K562 (cell line): ENCODE results near the gene RNASE4. TPM values are rescaled to one million over a fixed set of nuclear protein-coding genes. Genes with fewer than 3 reads are reported as not detected.

ENCODE experiments used
- ARID1B ChIP-seq: fragments of 450-650 bp; IDR thresholded peaks from 2 replicates; pipeline ENCODE4 v1.6.1; 2016; ENCODE audit warnings: antibody characterized with exemption, mild to moderate bottlenecking, inconsistent platforms
- ARID2 ChIP-seq: fragments of 450-650 bp; IDR thresholded peaks from 2 replicates; pipeline ENCODE4 v1.6.1; 2017; ENCODE audit warnings: antibody characterized with exemption, mild to moderate bottlenecking
- ATF6 ChIP-seq: sonication (generic); formaldehyde crosslinking; IDR thresholded peaks from 2 replicates; pipeline ENCODE4 v1.4.0; 2020; ENCODE audit warnings: mild to moderate bottlenecking, missing genetic modification reagents
- BHLHE40 ChIP-seq: IDR thresholded peaks from 2 replicates; pipeline ENCODE4 v1.6.1; 2011; ENCODE audit warnings: low read length, improper control_type of control experiment
- CHD1 ChIP-seq: fragments of 200-600 bp; sonication (generic); IDR thresholded peaks from one replicate; pipeline ENCODE4 v1.6.1; 2012; ENCODE audit warnings: mild to moderate bottlenecking, moderate library complexity, low read length, inconsistent platforms
- FOXP1 ChIP-seq: sonication (generic); formaldehyde crosslinking; IDR thresholded peaks from 2 replicates; pipeline ENCODE4 v1.8.0; 2022; ENCODE audit warnings: mild to moderate bottlenecking, missing genetic modification reagents
- HES1 ChIP-seq: fragments of 450-650 bp; IDR thresholded peaks from 2 replicates; pipeline ENCODE4 v1.6.1; 2016; ENCODE audit warnings: low read depth, mild to moderate bottlenecking, moderate library complexity
- HEY1 ChIP-seq: fragments of 250-450 bp; sonication (Bioruptor Pico); IDR thresholded peaks from 2 replicates; pipeline ENCODE4 v1.5.0; 2020; ENCODE audit warnings: mild to moderate bottlenecking, moderate library complexity, borderline replicate concordance
- HMGXB4 ChIP-seq: sonication (generic); formaldehyde crosslinking; IDR thresholded peaks from 2 replicates; pipeline ENCODE4 v1.8.1; 2023; ENCODE audit warnings: mild to moderate bottlenecking, missing genetic modification reagents
- KLF13 ChIP-seq: fragments of 450-650 bp; IDR thresholded peaks from 2 replicates; pipeline ENCODE4 v1.6.1; 2016; ENCODE audit warnings: missing genetic modification characterization, low read depth, mild to moderate bottlenecking, missing compliant biosample characterization, moderate library complexity, borderline replicate concordance
- LEF1 ChIP-seq: fragments of 450-650 bp; IDR thresholded peaks from 2 replicates; pipeline ENCODE4 v1.6.1; 2016; ENCODE audit warnings: mild to moderate bottlenecking
- MAFK ChIP-seq: IDR thresholded peaks from 2 replicates; pipeline ENCODE4 v1.6.1; 2011; ENCODE audit warnings: low read length, improper control_type of control experiment
- NONO ChIP-seq, 2 experiments: fragments of 200-400 bp in 1 of 2; fragments of 450-650 bp in 1 of 2; formaldehyde crosslinking in 1 of 2; IDR thresholded peaks; 2 replicates each; pipeline ENCODE4 v1.6.1; 2017; ENCODE audit warnings: low read depth in 2 of 2, mild to moderate bottlenecking in 2 of 2, moderate library complexity in 2 of 2, low read length in 1 of 2
- PHTF2 ChIP-seq: fragments of 250-450 bp; sonication (Bioruptor Pico); IDR thresholded peaks from 2 replicates; pipeline ENCODE4 v1.5.0; 2021; ENCODE audit warnings: mild to moderate bottlenecking
- PURB ChIP-seq: sonication (generic); formaldehyde crosslinking; IDR thresholded peaks from 2 replicates; pipeline ENCODE4 v1.9.0; 2021; ENCODE audit warnings: low read depth, mild to moderate bottlenecking, missing genetic modification reagents
- RAD21 ChIP-seq, 2 experiments: fragments of 250-450 bp in 1 of 2; fragments of 450-650 bp in 1 of 2; sonication (Bioruptor Pico) in 1 of 2; formaldehyde crosslinking in 1 of 2; IDR thresholded peaks in 1 of 2; conservative IDR thresholded peaks in 1 of 2; 2 replicates each; pipeline versions ENCODE4 v1.4.0 to v1.8.0; 2020 to 2022; ENCODE audit warnings: mild to moderate bottlenecking in 2 of 2, moderate library complexity in 1 of 2
- RFX5 ChIP-seq: IDR thresholded peaks from 2 replicates; pipeline ENCODE4 v1.6.1; 2011; ENCODE audit warnings: low read depth, mild to moderate bottlenecking, improper control_type of control experiment, low read length
- SLC30A9 ChIP-seq: fragments of 250-450 bp; sonication (Bioruptor Pico); IDR thresholded peaks from 2 replicates; pipeline ENCODE4 v1.8.0; 2022; ENCODE audit warnings: mild to moderate bottlenecking, moderate library complexity
- SMARCA4 ChIP-seq: fragments of 450-650 bp; IDR thresholded peaks from 2 replicates; pipeline ENCODE4 v1.6.1; 2016
- SMARCB1 ChIP-seq: IDR thresholded peaks from 2 replicates; pipeline ENCODE4 v1.6.1; 2011; ENCODE audit warnings: improper control_type of control experiment, low read depth; ENCODE audit not compliant: insufficient read length
- SREBF1 ChIP-seq: fragments of 150-350 bp; IDR thresholded peaks from 2 replicates; pipeline ENCODE4 v1.6.1; 2014; ENCODE audit warnings: antibody characterized with exemption, low read depth, low read length, borderline replicate concordance
- SRSF1 ChIP-seq: fragments of 200-400 bp; formaldehyde crosslinking; IDR thresholded peaks from 2 replicates; pipeline ENCODE4 v1.6.1; 2017; ENCODE audit warnings: mild to moderate bottlenecking, low read depth, low read length, moderate library complexity
- TARDBP ChIP-seq: fragments of 450-650 bp; IDR thresholded peaks from 2 replicates; pipeline ENCODE4 v1.6.1; 2016
- ZC3H8 ChIP-seq: fragments of 450-650 bp; IDR thresholded peaks from 2 replicates; pipeline ENCODE4 v1.6.1; 2017
- ZNF134 ChIP-seq: fragments of 250-450 bp; sonication (Bioruptor Pico); conservative IDR thresholded peaks from 2 replicates; pipeline ENCODE4 v1.4.0; 2020
- ZNF436 ChIP-seq: fragments of 250-450, 450-650 bp; sonication (Bioruptor Pico); formaldehyde crosslinking; IDR thresholded peaks from 2 replicates; pipeline ENCODE4 v1.7.0; 2020; ENCODE audit warnings: mild to moderate bottlenecking
- ZNF668 ChIP-seq: fragments of 250-450 bp; sonication (Bioruptor Pico); IDR thresholded peaks from 2 replicates; pipeline ENCODE4 v1.8.0; 2022; ENCODE audit warnings: mild to moderate bottlenecking, inconsistent platforms
- ZNF699 ChIP-seq: fragments of 250-450 bp; sonication (Bioruptor Pico); IDR thresholded peaks from 2 replicates; pipeline ENCODE4 v1.8.0; 2021; ENCODE audit warnings: mild to moderate bottlenecking, moderate library complexity; ENCODE audit not compliant: insufficient replicate concordance
- polyA plus RNA-seq, 8 experiments: library from polyadenylated mRNA; depleted of rRNA in 4 of 8; stranded (reverse) in 5 of 8; unstranded in 3 of 8; fragments of >200 nt; fragmentation: Nextera tagmentation in 2 of 8; fragmentation: Illumina TruSeq in 1 of 8; extraction: Ambion mirVana in 2 of 8; extraction: Trizol in 1 of 8; gene quantifications; 2 replicates each; pipeline versions ENCODE4 v1.2.1 to v1.2.3, GENCODE V29; 2011 to 2014; ENCODE audit warnings: inconsistent platforms in 1 of 8, missing spikeins in 1 of 8
- total RNA-seq, 7 experiments: library from RNA; depleted of rRNA in 6 of 7; stranded (reverse); fragments of >200 nt in 6 of 7; fragmentation: Illumina TruSeq in 2 of 7; extraction: Trizol in 2 of 7; gene quantifications; 2 replicates each; pipeline versions ENCODE4 v1.2.1 to v1.2.3, GENCODE V29; 2011 to 2021; ENCODE audit warnings: low replicate concordance in 1 of 7

The RNASE4 gene
- total and polyA plus RNA-seq, 9 of the 15 experiments (the other 6 are each of a cell fraction or from before 2014, with no cell fraction given) = 0.09 to 0.22 (median 0.13) TPM; not detected in 2

- TF ChIP-seq ARID2 (peak; percentile 88), HMGXB4 (CRISPR knock-in tag) (no peak), HES1 (no peak), SRSF1 (no peak), ZNF668 (no peak), HEY1 (no peak), PURB (CRISPR knock-in tag) (no peak), RFX5 (no peak), KLF13 (tag) (no peak), SMARCA4 (no peak; the same call in 1 of the 2 replicates), SLC30A9 (CRISPR knock-in tag) (no peak), TARDBP (no peak), NONO (IDR thresholded peaks at IDR 0.05; ENCODE audit: low read depth in 2 of 2, low read length in 1 of 2) (no peak), SMARCB1 (no peak), ZC3H8 (no peak), LEF1 (no peak; the same call in 1 of the 2 replicates), ZNF436 (no peak), ARID1B (peak; percentile 84), PHTF2 (CRISPR knock-in tag) (no peak), CHD1 (no peak), MAFK (no peak), ZNF699 (CRISPR knock-in tag) (no peak), ZNF134 (no peak), FOXP1 (CRISPR knock-in tag) (no peak), RAD21 (CRISPR knock-in tag; conservative IDR thresholded peaks at IDR 0.05 in 1 of 2, IDR thresholded peaks at IDR 0.05 in 1 of 2) (peak; percentile 93 to 94), ATF6 (CRISPR knock-in tag) (no peak), SREBF1 (no peak), BHLHE40 (no peak)
These were observed 13.1 kb downstream of the RNASE4 start (continued) for GRCh38 chr14:20697273-20698017.
